Trophoblast cell (in vitro differentiated cells and primary cell): ENCODE measurements around the gene HTN3.

Experiments
- DNase-seq, 2 donors: peaks; one replicate each; pipeline ENCODE4 v3.0.0-alpha.2; 2016
- H2AFZ ChIP-seq: 2 replicates; pipeline ENCODE4 v1.6.1; 2013; ENCODE audit warnings: low read length, moderate library complexity, mild to moderate bottlenecking; ENCODE audit not compliant: insufficient read depth, poor library complexity
- H2AK5ac ChIP-seq: 2 replicates; pipeline ENCODE4 v1.6.1; 2013; ENCODE audit warnings: mild to moderate bottlenecking, low read length
- H2BK120ac ChIP-seq: 2 replicates; pipeline ENCODE4 v1.6.1; 2013; ENCODE audit warnings: low read length, mild to moderate bottlenecking, moderate library complexity; ENCODE audit not compliant: insufficient read depth, poor library complexity
- H2BK12ac ChIP-seq: 2 replicates; pipeline ENCODE4 v1.6.1; 2013; ENCODE audit warnings: mild to moderate bottlenecking, low read length, moderate library complexity
- H2BK5ac ChIP-seq: 2 replicates; pipeline ENCODE4 v1.6.1; 2013; ENCODE audit warnings: low read length, low read depth, moderate library complexity, mild to moderate bottlenecking; ENCODE audit not compliant: poor library complexity
- H3K14ac ChIP-seq: 2 replicates; pipeline ENCODE4 v1.6.1; 2013; ENCODE audit warnings: mild to moderate bottlenecking, low read length
- H3K18ac ChIP-seq: 2 replicates; pipeline ENCODE4 v1.6.1; 2013; ENCODE audit warnings: mild to moderate bottlenecking, low read length
- H3K23ac ChIP-seq: 2 replicates; pipeline ENCODE4 v1.6.1; 2013; ENCODE audit warnings: low read length
- H3K27ac ChIP-seq: 2 replicates; pipeline ENCODE4 v1.5.1; 2013; ENCODE audit warnings: low read depth, mild to moderate bottlenecking, inconsistent platforms, low read length, moderate library complexity
- H3K27me3 ChIP-seq: 2 replicates; pipeline ENCODE4 v1.6.1; 2013; ENCODE audit warnings: inconsistent platforms, mild to moderate bottlenecking, low read length, moderate library complexity; ENCODE audit not compliant: insufficient read depth
- H3K36me3 ChIP-seq, 2 experiments: 1 replicate in 1 of 2; 2 replicates in 1 of 2; pipeline ENCODE4 v1.6.1; 2013; ENCODE audit warnings: low read length in 2 of 2, mild to moderate bottlenecking in 2 of 2, moderate library complexity in 1 of 2; ENCODE audit not compliant: insufficient read depth in 2 of 2, control insufficient read depth in 1 of 2
- H3K4ac ChIP-seq: 2 replicates; pipeline ENCODE4 v1.6.1; 2013; ENCODE audit warnings: low read depth, mild to moderate bottlenecking, low read length, moderate library complexity
- H3K4me1 ChIP-seq, 2 experiments: 1 replicate in 1 of 2; 2 replicates in 1 of 2; pipeline ENCODE4 v1.6.1; 2013; ENCODE audit warnings: low read length in 2 of 2, mild to moderate bottlenecking in 2 of 2, moderate library complexity in 1 of 2; ENCODE audit not compliant: insufficient read depth in 2 of 2, control insufficient read depth in 1 of 2
- H3K4me2 ChIP-seq: 2 replicates; pipeline ENCODE4 v1.6.1; 2013; ENCODE audit warnings: inconsistent platforms, mild to moderate bottlenecking, low read length, moderate library complexity
- H3K4me3 ChIP-seq: 2 replicates; pipeline ENCODE4 v1.5.1; 2013; ENCODE audit warnings: mild to moderate bottlenecking, low read depth, low read length, inconsistent platforms
- H3K79me1 ChIP-seq: one replicate; pipeline ENCODE4 v1.6.1; 2013; ENCODE audit warnings: low read length
- H3K79me2 ChIP-seq: 2 replicates; pipeline ENCODE4 v1.6.1; 2013; ENCODE audit warnings: low read length, mild to moderate bottlenecking; ENCODE audit not compliant: control insufficient read depth, insufficient read depth, poor library complexity
- H3K9ac ChIP-seq: 2 replicates; pipeline ENCODE4 v1.6.1; 2013; ENCODE audit warnings: mild to moderate bottlenecking, low read length
- H3K9me3 ChIP-seq: 2 replicates; pipeline ENCODE4 v1.6.1; 2013; ENCODE audit warnings: low read depth, mild to moderate bottlenecking, control low read depth, inconsistent platforms, low read length; ENCODE audit not compliant: insufficient read depth
- H4K12ac ChIP-seq: 2 replicates; pipeline ENCODE4 v1.6.1; 2013; ENCODE audit warnings: low read depth, mild to moderate bottlenecking, low read length, moderate library complexity
- H4K8ac ChIP-seq: 2 replicates; pipeline ENCODE4 v1.6.1; 2013; ENCODE audit warnings: low read depth, mild to moderate bottlenecking, low read length, moderate library complexity
- H4K91ac ChIP-seq: one replicate; pipeline ENCODE4 v1.6.1; 2013; ENCODE audit warnings: low read depth, mild to moderate bottlenecking, low read length, moderate library complexity
- WGBS: extraction: QIAGEN DNeasy Blood & Tissue Kit; methylation state at CpG from one replicate; pipeline ENCODE4 v1.1.7; 2013; ENCODE audit warnings: missing lambda C conversion rate; ENCODE audit not compliant: insufficient read length, insufficient coverage; ENCODE audit errors: extremely low coverage; 5-methylcytosine and 5-hydroxymethylcytosine counted together

The HTN3 gene

DNA sequence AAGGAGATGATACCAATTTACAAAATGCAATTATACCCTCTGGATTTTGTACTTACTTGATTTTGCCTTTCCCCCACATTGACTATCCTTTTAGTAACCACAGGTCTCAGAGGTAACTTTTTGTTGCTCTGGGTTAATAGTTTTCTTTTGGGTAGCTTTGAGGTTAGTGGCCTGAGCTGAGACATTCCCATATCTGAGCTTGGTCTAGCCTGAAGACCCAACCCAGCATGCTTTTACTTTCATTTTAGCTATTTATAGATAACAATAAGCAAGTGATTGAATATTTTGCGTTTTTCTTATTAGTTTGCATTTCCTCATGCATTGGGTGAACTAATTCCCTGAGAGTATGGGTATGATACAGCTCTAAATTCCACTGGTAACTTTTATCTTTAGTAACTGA lies 33.7 kb downstream of the HTN3 start:
- Histone ChIP-seq H2BK12ac (no peak overlapping the region), H3K4me1 (no peaks in the 10 kb centered on the region), H3K27me3 (no peaks in the 10 kb centered on the region), H3K4me2 (no peak overlapping the region), H2AK5ac (no peak overlapping the region), H3K4ac (no peak overlapping the region), H4K8ac (no peak overlapping the region), H2BK120ac (no peak overlapping the region), H3K9ac (no peak overlapping the region), H3K9me3 (no peaks in the 10 kb centered on the region), H3K14ac (no peak overlapping the region), H3K79me1 (no peaks in the 10 kb centered on the region), H2BK5ac (no peak overlapping the region), H4K12ac (no peak overlapping the region), H3K27ac (no peak overlapping the region), H3K36me3 (no peaks in the 10 kb centered on the region), H2AFZ (no peak overlapping the region), H3K18ac (no peak overlapping the region), H4K91ac (no peak overlapping the region), H3K79me2 (no peaks in the 10 kb centered on the region), H3K4me3 (no peak overlapping the region), H3K23ac (no peak overlapping the region)
- no CpG with 5 or more reads among the region's 1 CpG for WGBS
- DNase-seq: no peak

DNA sequence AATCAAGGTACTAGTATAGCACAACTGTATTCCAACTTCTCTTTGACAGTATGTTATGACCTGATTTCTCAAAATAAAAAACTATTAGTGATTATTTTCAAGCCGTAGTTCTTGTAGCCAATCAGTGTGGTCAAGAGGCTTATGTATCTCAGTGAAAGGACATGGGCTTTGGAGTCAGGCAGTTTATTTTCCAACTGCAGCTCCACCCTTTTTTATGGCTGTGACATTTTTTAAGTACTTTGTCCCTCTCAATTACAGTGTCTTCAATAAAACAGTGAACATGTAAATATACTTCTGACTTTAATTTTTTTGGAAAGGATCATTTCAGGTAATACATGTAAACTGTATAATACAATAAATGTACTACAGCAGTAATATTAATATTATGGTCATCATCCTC lies 51.9 kb downstream of the HTN3 start:
- no peaks in the 10 kb centered on the region for H3K79me2 ChIP-seq
- no peak overlapping the region for H4K91ac ChIP-seq
- no peak overlapping the region for H4K8ac ChIP-seq
- no peaks in the 10 kb centered on the region for H3K27me3 ChIP-seq
- H3K4me3 ChIP-seq: no peak overlapping the region
- H3K4ac ChIP-seq: no peak overlapping the region
- no peak overlapping the region for H2AK5ac ChIP-seq
- H3K9me3 ChIP-seq: peaks cover 1% of the 10 kb centered on the region
- H3K9ac ChIP-seq: no peak overlapping the region
- H3K23ac ChIP-seq: no peak overlapping the region
- H3K27ac ChIP-seq: no peak overlapping the region
- no peak overlapping the region for H2BK12ac ChIP-seq
- no peak overlapping the region for H2BK120ac ChIP-seq
- H2AFZ ChIP-seq: no peak overlapping the region
- H3K4me1 ChIP-seq: no peaks in the 10 kb centered on the region
- no peaks in the 10 kb centered on the region for H3K79me1 ChIP-seq
- H3K14ac ChIP-seq: no peak overlapping the region
- no peak for DNase-seq
- WGBS: no CpG with 5 or more reads among the region's 1 CpG
- no peak overlapping the region for H3K4me2 ChIP-seq
- H3K36me3 ChIP-seq: no peaks in the 10 kb centered on the region
- H4K12ac ChIP-seq: no peak overlapping the region
- H3K18ac ChIP-seq: no peak overlapping the region
- H2BK5ac ChIP-seq: no peak overlapping the region
